NCI-H2107 treated with DMSO at 0.1 percent for 48 hours (cell line): ENCODE measurements around the gene MGMT.

Experiments used
- DNase-seq: peaks from one replicate; lab custom pipeline; 2025; ENCODE audit not compliant: unreplicated experiment; lab: John Stamatoyannopoulos, UW

Gene MGMT

GRCh38 chr10:129538236-129538635 lies 71.2 kb downstream of the MGMT start:
- DNase-seq: no peak

GRCh38 chr10:129541200-129541599 lies 74.2 kb downstream of the MGMT start:
- DNase-seq: no peak

DNA sequence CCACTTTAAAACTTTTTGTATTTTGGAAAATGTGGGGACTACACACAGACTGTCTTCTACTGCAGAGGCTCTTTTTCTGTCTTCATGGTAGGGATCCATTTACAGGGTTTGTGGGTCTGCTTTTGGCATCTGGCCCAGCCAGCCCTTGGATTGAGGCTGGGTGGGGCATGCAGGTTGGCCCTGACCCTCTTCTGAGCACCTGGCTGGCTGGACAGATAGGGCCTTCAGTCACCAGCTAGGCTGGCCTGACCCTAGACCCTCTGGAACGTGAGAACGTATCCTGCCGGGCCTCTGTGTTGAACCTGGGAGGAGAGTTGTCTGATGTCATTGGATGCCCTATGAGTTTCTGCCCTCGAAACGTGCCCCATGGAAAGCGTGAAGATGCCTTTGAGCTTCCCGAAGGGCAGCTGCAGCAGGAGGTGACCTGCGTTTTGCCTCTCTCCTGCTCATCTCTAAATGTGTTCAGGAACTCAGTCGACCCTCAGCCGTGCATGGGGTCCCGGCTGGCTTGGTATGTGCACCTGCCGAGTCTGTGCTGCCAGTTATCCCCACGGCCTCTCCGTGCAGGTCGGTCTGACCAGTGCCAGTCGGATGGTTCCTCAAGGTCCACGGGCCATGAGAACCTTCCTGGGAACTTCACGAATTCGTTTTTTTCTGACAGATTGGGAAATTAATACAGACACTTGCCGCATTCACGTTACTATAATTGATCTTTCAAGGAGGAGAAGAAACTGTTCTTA lies 74.9 kb downstream of the MGMT start:
- no peak for DNase-seq

DNA sequence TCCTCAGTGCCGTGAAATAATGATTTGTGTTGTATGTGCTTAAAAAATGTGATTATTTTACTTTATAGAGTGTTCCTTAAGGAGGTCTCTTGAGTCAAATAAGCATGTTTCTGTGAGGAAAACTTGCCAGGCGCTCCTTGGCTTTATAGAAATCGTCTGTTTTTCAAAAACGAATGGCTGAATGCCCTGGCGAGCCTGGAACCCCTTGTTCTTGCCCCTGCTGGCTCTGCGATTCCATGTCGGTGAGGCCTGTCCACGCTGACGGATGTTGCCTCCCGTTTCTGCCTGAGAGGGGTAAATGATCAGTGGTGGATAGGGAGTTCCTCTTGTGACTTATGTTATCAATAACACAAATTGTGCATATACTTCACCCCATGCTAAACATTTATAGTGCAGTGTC lies 75.5 kb downstream of the MGMT start:
- no peak for DNase-seq

DNA sequence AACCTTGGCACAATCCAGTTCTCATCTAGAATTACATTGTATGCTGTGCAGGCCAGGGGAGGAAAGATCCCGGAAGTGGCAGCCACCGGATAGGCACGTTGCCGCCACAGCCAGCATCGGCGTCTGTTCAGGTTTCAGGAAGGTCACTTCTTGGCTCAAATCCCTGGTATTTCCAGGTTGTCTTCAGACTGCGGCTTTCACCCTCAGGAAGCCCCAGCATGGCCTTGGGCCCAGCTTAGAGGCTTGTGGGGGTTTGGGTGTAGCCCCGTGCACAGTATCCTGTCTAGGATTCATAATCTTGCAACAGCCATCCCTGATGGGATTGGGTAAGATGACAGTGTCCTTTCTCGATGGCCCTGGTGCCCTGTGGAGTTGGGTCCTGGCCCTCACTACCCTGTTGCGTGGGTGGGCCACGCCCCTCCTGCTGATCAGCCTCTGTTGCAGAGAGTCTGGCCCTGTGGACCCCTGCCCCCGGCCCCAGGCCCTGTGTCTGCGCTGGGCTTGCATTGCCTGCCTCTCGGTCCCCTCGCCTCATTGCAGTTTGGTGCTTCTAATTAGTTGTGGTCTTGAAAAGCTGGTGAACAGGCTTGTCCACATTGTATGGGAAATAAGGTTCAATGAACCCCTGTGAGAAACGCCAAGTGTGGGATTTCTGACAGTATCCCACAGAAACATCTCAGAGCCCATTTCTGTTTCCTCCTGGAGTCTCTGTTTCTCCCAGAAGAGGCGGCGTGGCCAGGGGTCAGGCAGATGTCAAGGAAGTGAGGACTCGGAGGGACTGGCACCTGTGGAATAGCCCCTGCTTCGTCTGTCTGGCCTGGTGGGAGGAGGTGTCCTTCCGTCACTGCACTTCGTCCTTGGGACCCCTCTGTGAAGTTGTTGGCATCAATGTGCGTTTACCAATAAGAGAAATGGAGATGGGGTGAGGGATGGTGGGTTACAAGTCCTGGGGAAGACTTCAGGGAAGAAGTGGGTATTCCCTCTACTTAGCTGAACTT lies 77.5 kb downstream of the MGMT start:
- no peak for DNase-seq

DNA sequence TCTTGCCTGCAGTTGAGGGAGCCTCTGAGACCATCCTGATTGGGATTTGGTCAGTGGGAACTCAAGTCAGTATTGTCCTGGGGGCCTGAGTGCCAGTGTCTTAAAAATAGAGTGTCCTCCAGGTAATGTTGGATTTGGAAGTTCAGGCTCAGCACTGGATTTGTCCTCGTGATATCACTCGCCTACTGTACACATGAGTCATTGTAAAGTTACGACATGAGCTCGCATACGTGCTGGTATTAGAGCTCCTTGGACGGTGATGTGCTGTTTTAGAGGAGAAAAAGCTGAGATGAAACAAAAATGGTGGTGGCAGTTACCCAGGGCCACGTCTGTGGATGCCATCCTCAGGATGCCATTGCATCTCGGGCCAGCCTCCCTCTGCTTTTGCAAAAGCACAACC lies 78.2 kb downstream of the MGMT start:
- DNase-seq: no peak

DNA sequence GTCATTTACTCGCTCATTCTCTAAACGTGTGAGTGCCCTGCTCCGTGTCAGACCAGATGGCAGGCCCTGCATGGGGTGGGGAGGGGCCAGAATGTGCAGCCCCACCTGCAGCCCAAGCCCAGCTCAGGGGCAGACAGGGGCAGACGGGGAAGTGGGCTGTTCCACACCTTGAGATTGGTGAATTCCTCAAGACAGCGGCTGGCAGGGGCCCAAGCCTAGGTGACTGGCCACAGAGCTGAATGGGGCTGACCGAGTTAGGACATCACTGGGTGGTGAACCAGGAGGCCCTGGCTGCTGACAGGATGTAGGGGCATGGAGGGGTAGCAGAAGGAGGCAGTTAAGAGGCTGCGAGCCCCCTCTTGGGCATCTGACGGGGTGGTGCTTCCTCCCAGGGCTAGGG lies 79.1 kb downstream of the MGMT start:
- DNase-seq: no peak

DNA sequence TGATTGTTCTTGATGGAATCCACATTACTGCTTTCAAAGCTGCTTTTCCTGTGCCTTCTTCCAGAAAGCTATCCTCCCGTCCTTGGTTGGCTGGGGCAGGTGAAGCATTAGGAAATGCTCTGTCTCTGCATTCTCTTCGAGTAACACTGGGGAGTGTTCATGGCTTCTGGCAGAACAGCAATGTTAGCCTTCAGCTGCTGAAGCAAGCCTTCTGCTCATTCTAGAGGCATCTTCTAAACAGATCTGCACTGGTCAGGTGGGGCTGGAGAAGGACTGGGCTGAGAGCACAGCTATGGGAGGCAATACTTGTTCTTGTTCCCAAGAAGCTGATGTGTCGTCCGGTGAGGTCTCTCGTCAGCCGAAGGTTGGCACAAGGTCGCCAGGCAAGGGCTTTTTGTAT lies 80.6 kb downstream of the MGMT start:
- DNase-seq: no peak

GRCh38 chr10:129548600-129548999 lies 81.6 kb downstream of the MGMT start:
- DNase-seq: no peak

- DNase-seq: no peak
Observed at GRCh38 chr10:129550076-129550475, 83.0 kb downstream of the MGMT start.

DNA sequence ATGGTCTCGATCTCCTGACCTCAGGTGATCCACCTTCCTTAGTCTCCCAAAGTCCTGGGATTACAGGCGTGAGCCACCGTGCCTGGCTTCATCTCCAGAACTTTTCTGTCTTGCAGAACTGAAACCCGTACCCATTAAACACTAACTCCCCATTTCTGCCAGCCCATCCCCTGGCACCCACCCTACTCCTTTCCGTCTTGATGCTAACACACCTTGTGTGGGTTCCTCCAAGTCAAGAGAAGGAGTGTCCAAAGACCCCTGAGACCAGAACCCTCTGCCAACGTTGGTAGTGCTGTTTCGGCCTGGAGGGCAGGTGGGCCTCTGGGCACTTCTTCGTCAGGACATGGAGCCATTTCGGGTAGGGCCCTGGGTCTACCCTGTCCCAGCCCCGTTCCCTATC lies 83.6 kb downstream of the MGMT start:
- DNase-seq: no peak

- DNase-seq: no peak
Observed at GRCh38 chr10:129552119-129552518, 85.1 kb downstream of the MGMT start.

- DNase-seq: no peak
Observed at GRCh38 chr10:129553928-129554327, 86.9 kb downstream of the MGMT start.

- DNase-seq: no peak
Observed at GRCh38 chr10:129556316-129556715, 89.3 kb downstream of the MGMT start.

DNA sequence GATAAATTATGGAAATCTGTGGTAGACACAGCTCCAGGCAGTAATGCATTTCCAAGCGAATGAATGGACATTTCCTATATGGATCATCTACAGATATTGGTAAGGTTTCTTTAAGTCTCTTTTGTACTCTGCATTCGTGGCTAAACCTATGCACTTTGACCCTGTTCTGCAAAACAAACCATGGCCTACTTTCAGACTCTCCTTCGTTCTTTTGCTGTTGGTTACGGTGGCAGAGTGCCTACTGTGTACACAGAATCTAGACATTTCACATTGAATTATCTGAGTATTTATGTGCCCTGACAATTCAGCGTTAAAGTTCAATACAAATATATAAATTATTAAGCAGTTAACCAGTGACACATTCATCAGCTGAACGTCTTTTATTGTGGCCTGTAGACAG lies 93.3 kb downstream of the MGMT start:
- no peak for DNase-seq

GRCh38 chr10:129562487-129562886 lies 95.4 kb downstream of the MGMT start:
- DNase-seq: no peak

- no peak for DNase-seq
Observed at GRCh38 chr10:129564923-129565322, 97.9 kb downstream of the MGMT start.

- no peak for DNase-seq
Observed at GRCh38 chr10:129568583-129569344, 101.7 kb downstream of the MGMT start.

DNA sequence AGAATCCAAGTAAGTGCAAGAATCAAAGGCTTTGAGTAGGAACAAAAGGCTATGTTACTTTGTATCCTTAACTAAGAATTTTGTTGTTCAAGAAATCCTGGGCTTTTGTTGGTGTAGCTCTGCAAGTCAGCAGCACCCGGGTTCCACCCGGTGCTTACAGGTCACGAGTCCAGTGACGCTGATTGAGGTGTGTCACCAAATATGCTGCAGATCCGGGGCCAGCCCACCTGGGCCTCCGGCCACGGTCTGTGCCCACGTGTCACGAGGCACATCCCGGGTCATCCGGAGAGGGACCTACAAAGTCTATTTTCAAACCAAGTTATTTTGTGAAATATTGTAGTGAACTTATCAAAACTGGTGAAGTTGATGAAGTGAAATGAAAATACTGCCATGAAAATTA lies 103.1 kb downstream of the MGMT start:
- DNase-seq: no peak

- no peak for DNase-seq
Observed at GRCh38 chr10:129579228-129579627, 112.2 kb downstream of the MGMT start.

GRCh38 chr10:129580010-129580409 lies 113.0 kb downstream of the MGMT start:
- no peak for DNase-seq
